ENCODE data around the gene CRYBG1. TPM values are rescaled to one million over a fixed set of nuclear protein-coding genes. Genes with fewer than 3 reads are reported as not detected.

CRYBG1 gene
- polyA plus RNA-seq, 1 donor (not counting 4 experiments of a cell fraction or from before 2014, with no cell fraction given), result 54.7 TPM

DNA sequence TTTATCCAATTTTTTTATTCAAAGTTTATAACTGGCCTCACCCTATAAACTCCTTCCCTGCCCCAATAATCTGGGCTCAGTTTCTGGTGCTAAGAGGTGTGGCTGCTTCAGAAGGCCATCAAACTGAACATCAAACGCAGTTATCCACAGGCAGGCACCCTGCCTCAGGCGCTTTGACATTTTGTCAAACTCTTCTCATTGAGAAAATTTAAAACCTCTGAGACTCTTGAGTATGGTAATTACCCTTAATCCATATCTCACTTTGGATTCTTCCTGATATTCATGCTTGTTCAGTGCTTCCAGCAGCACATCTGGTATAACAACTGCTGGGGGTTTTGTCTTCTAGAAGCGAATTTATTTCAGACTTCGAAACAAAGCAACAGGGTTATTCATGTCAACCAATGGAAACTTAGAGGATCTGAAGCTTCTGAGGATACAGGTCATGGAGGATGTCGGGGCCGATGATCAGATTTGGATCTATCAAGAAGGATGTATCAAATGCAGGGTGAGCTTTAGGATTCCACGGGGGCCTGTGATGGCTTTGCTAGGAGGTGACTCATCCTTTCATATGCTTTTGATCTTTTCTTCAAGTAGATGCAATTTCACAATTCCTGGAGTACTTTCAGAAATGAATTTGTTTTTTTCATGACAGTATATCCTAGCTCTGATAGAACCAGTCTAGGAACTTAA, 200.6 kb downstream of the CRYBG1 start:
- dilution Hi-C loops (cut with MboI; ENCODE audit: extremely low pct_ligation_motif_present, low sequenced_read_pairs), result no loop called here
- Histone ChIP-seq H3K36me3 (ENCODE audit: control insufficient read depth in 2 of 2, extremely low read depth in 1 of 2, insufficient read depth in 2 of 2, low read length in 2 of 2) (peaks cover 17 to 26% of the 10 kb centered on the region in 2 experiments), H3K27ac (ENCODE audit: control insufficient read depth, insufficient read depth, low read length) (peak overlapping the region; percentile 83)

DNA sequence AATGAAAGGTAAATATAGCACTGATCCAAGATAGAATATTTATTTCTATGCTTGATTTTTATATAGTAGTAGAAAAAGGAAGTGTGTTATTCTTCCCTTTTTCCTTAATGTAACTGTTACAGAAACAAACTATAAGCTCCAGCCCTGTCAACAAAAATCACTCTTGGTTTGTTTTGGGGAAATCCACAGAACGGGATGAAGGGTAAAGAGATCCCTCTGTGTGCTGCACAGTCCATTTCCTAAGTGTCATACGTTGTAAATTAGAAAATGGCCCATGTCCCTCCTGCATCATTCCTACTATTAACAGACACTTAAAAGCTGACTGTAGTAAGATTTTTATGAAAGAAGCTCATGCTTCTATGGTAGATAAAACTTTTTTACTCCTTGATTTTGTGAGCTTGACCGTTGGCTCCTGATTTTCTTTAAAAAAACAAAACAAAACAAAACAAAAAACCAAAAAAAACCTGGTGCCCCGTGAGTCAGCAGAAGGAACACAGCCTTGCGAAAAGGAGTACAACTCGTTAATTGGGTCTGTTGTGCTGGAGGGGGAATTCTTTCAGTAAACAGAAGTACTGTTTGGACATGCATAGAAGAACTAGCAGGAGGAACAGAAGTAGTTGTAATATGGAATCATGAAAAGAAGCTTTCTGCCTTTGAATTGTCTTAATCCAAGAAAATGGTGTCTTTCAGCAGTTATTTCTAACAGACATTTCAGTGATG, 201.3 kb downstream of the CRYBG1 start:
- Histone ChIP-seq H3K9ac (ENCODE audit: control insufficient read depth, extremely low read depth, insufficient read depth, low read length) (peak overlapping the region; percentile 41), H3K4me2 (ENCODE audit: control insufficient read depth, extremely low read depth, insufficient read depth, low read depth, low read length) (peak overlapping the region; percentile 63), H4K20me1 (ENCODE audit: control insufficient read depth, extremely low read depth, insufficient read depth, low read length) (no peaks in the 10 kb centered on the region), H3K36me3 (ENCODE audit: control insufficient read depth in 2 of 2, extremely low read depth in 1 of 2, insufficient read depth in 2 of 2, low read length in 2 of 2) (peaks cover 18 to 26% of the 10 kb centered on the region in 2 experiments), H3K4me3 (ENCODE audit: control insufficient read depth in 2 of 3, extremely low read depth in 1 of 3, insufficient read depth in 2 of 3, low read depth in 1 of 3, low read length in 3 of 3) (peak overlapping the region in 1 of 3 experiments; percentile 1), H3K27me3 (ENCODE audit: control insufficient read depth, extremely low read depth, insufficient read depth, low read length) (no peaks in the 10 kb centered on the region), H3K9me1 (ENCODE audit: control insufficient read depth, extremely low read depth, insufficient read depth, low read length) (no peaks in the 10 kb centered on the region), H3K9me3 (ENCODE audit: control insufficient read depth, low read depth, low read length) (no peaks in the 10 kb centered on the region), H3K4me1 (ENCODE audit: control insufficient read depth, extremely low read depth, insufficient read depth, low read length) (peaks cover 25% of the 10 kb centered on the region), H3K79me2 (ENCODE audit: control insufficient read depth, insufficient read depth, low read length) (no peaks in the 10 kb centered on the region), H2AFZ (ENCODE audit: control insufficient read depth, low read length) (no peak overlapping the region), H3K27ac (ENCODE audit: control insufficient read depth, insufficient read depth, low read length) (peak overlapping the region; percentile 83)
- no peak for DNase-seq (ENCODE audit: low read depth, low spot score)
- peak; percentile 88 for FAIRE-seq
- dilution Hi-C loops (cut with MboI; ENCODE audit: extremely low pct_ligation_motif_present, low sequenced_read_pairs), result no loop called here
- no peak for TF ChIP-seq EZH2 (IDR thresholded peaks at IDR 0.05; ENCODE audit: low read length)
- TF ChIP-seq, protein P1, sequence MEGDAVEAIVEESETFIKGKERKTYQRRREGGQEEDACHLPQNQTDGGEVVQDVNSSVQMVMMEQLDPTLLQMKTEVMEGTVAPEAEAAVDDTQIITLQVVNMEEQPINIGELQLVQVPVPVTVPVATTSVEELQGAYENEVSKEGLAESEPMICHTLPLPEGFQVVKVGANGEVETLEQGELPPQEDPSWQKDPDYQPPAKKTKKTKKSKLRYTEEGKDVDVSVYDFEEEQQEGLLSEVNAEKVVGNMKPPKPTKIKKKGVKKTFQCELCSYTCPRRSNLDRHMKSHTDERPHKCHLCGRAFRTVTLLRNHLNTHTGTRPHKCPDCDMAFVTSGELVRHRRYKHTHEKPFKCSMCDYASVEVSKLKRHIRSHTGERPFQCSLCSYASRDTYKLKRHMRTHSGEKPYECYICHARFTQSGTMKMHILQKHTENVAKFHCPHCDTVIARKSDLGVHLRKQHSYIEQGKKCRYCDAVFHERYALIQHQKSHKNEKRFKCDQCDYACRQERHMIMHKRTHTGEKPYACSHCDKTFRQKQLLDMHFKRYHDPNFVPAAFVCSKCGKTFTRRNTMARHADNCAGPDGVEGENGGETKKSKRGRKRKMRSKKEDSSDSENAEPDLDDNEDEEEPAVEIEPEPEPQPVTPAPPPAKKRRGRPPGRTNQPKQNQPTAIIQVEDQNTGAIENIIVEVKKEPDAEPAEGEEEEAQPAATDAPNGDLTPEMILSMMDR (optimal IDR thresholded peaks at IDR 0.05 in 1 of 3, IDR thresholded peaks at IDR 0.05 in 1 of 3, conservative IDR thresholded peaks at IDR 0.05 in 1 of 3; ENCODE audit: extremely low read depth in 1 of 3, insufficient read depth in 2 of 3, low read length in 3 of 3), result no peak

More for the DNA sequence above, 200.6 kb downstream of the CRYBG1 start:
- Histone ChIP-seq H3K4me2 (ENCODE audit: control insufficient read depth, extremely low read depth, insufficient read depth, low read depth, low read length) (peak overlapping the region; percentile 63), H3K4me3 (ENCODE audit: control insufficient read depth in 2 of 3, extremely low read depth in 1 of 3, insufficient read depth in 2 of 3, low read depth in 1 of 3, low read length in 3 of 3) (peak overlapping the region in 1 of 3 experiments; percentile 1), H2AFZ (ENCODE audit: control insufficient read depth, low read length) (no peak overlapping the region), H3K9ac (ENCODE audit: control insufficient read depth, extremely low read depth, insufficient read depth, low read length) (peak overlapping the region; percentile 6), H3K27me3 (ENCODE audit: control insufficient read depth, extremely low read depth, insufficient read depth, low read length) (no peaks in the 10 kb centered on the region), H3K79me2 (ENCODE audit: control insufficient read depth, insufficient read depth, low read length) (no peaks in the 10 kb centered on the region), H3K9me3 (ENCODE audit: control insufficient read depth, low read depth, low read length) (no peaks in the 10 kb centered on the region), H3K4me1 (ENCODE audit: control insufficient read depth, extremely low read depth, insufficient read depth, low read length) (peaks cover 25% of the 10 kb centered on the region), H4K20me1 (ENCODE audit: control insufficient read depth, extremely low read depth, insufficient read depth, low read length) (no peaks in the 10 kb centered on the region), H3K9me1 (ENCODE audit: control insufficient read depth, extremely low read depth, insufficient read depth, low read length) (no peaks in the 10 kb centered on the region)
- TF ChIP-seq EZH2 (IDR thresholded peaks at IDR 0.05; ENCODE audit: low read length), result no peak
- TF ChIP-seq, protein P1 (optimal IDR thresholded peaks at IDR 0.05 in 1 of 3, IDR thresholded peaks at IDR 0.05 in 1 of 3, conservative IDR thresholded peaks at IDR 0.05 in 1 of 3; ENCODE audit: extremely low read depth in 1 of 3, insufficient read depth in 2 of 3, low read length in 3 of 3), result no peak
- DNase-seq (ENCODE audit: low read depth, low spot score) (no peak), FAIRE-seq (peak; percentile 88)
